Measurements from ENCODE around the gene FAM98C. TPM values are rescaled to one million over a fixed set of nuclear protein-coding genes. Genes with fewer than 3 reads are reported as not detected.

The FAM98C gene
- total and polyA plus RNA-seq, 2 donors (not counting 1 experiment from before 2014, with no cell fraction given): 44.1 to 73.5 TPM

DNA sequence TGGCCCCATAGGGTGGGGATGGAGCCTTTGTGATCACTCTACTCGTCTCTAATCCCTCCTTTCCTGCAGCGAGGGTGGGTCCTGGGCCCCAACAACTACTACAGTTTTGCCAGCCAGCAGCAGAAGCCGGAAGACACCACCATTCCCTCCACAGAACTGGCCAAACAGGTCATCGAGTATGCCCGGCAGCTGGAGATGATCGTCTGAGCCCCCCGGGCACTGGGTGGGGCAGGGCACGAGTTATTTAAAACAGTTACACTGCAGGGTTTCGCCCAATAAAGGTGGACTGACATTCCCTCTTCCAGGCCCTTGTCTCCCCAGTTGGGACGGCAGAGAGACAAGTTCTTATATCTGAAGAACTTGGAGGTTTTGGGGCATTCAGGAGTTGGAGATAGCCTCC, 19.7 kb upstream of the FAM98C start:
- peaks cover 20% of the 10 kb centered on the region for H3K4me1 Mint-ChIP-seq
- H3K4me2 ChIP-seq (replicated peaks; ENCODE audit: low read depth, low read length, poor library complexity, severe bottlenecking): no peak overlapping the region
- no peak overlapping the region for H2AFZ ChIP-seq (ENCODE audit: insufficient read depth, low read depth, low read length, poor library complexity, severe bottlenecking)
- H3K79me2 ChIP-seq (ENCODE audit: control insufficient read depth, insufficient read depth, low read length): peaks cover 16% of the 10 kb centered on the region
- H3K27me3 ChIP-seq (replicated peaks in 1 of 4; ENCODE audit: control extremely low read depth in 1 of 4, control insufficient read depth in 3 of 4, insufficient read depth in 4 of 4, low read length in 3 of 4): peaks cover 0 to 36% (median 14%) of the 10 kb centered on the region in 4 experiments
- H3K9me3 ChIP-seq (ENCODE audit: control extremely low read depth in 1 of 3, control insufficient read depth in 2 of 3, insufficient read depth in 1 of 3, low read length in 2 of 3): peaks cover 0 to 28% (median 0%) of the 10 kb centered on the region in 3 donors
- H3K4me3 ChIP-seq (ENCODE audit: control extremely low read depth in 1 of 5, extremely low read depth in 1 of 5, insufficient read depth in 1 of 5, low read depth in 2 of 5, low read length in 4 of 5): no peak overlapping the region
- TF ChIP-seq EZH2 (IDR thresholded peaks at IDR 0.05; ENCODE audit: borderline replicate concordance, insufficient read depth, low read depth, low read length, poor library complexity, severe bottlenecking): no peak
- TF ChIP-seq, protein P1, sequence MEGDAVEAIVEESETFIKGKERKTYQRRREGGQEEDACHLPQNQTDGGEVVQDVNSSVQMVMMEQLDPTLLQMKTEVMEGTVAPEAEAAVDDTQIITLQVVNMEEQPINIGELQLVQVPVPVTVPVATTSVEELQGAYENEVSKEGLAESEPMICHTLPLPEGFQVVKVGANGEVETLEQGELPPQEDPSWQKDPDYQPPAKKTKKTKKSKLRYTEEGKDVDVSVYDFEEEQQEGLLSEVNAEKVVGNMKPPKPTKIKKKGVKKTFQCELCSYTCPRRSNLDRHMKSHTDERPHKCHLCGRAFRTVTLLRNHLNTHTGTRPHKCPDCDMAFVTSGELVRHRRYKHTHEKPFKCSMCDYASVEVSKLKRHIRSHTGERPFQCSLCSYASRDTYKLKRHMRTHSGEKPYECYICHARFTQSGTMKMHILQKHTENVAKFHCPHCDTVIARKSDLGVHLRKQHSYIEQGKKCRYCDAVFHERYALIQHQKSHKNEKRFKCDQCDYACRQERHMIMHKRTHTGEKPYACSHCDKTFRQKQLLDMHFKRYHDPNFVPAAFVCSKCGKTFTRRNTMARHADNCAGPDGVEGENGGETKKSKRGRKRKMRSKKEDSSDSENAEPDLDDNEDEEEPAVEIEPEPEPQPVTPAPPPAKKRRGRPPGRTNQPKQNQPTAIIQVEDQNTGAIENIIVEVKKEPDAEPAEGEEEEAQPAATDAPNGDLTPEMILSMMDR (IDR thresholded peaks at IDR 0.05): no peak
- peaks cover 89% of the 10 kb centered on the region for H4K20me1 ChIP-seq (ENCODE audit: control insufficient read depth, insufficient read depth, low read length, poor library complexity, severe bottlenecking)
- no peak overlapping the region for H3K27ac ChIP-seq (ENCODE audit: low read length in 2 of 2)
- POLR2A ChIA-PET: no interaction called here
- WGBS (ENCODE audit: insufficient coverage): 100% methylated on average over 10 of the region's 10 CpGs
- peaks cover 25% of the 10 kb centered on the region in 2 donors for H3K4me1 ChIP-seq (ENCODE audit: control insufficient read depth in 2 of 2, insufficient read depth in 2 of 2, low read length in 2 of 2)
- H3K36me3 ChIP-seq (replicated peaks in 1 of 2; ENCODE audit: control extremely low read depth in 1 of 2, control insufficient read depth in 1 of 2, extremely low read depth in 1 of 2, insufficient read depth in 2 of 2, low read length in 1 of 2): peaks cover 0 to 58% of the 10 kb centered on the region in 2 experiments
- no peak overlapping the region for H3K27ac Mint-ChIP-seq
- no peak overlapping the region for H3K4me3 Mint-ChIP-seq
- no peak for ATAC-seq (ENCODE audit: low read depth)
- peaks cover 13% of the 10 kb centered on the region for H3K27me3 Mint-ChIP-seq
- intact Hi-C loops (cut with micrococcal nuclease): no loop called here
- DNase-seq: no peak
- no peak overlapping the region for H3K9ac ChIP-seq (ENCODE audit: low read length)
- H3K9me3 Mint-ChIP-seq (ENCODE audit: insufficient read depth): no peaks in the 10 kb centered on the region
- CTCF ChIA-PET: interaction anchor here (0.9 kb wide), 1 partner anchor 235 kb away, joined by 3 read pairs; the partner anchor contains the start of gene MAP4K1

DNA sequence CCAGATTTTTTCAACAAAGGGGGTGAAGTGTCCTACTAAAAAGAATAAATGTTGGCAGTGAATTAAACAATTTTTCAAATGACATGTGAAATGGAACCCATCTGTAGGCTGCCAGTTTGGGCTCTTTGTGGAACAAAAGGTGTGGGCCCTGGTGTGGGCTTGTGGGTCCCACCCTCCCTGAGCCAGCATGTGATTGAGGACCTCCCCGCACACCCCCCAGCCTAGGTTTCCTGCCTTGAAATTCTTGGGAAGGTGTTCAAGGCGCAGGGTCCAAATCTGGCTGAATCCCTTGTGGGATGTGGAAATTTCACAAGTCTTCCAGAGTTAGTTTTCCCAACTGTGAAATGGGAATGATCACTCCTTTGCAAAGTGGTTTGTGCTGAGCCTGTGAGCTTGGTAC, 19.1 kb upstream of the FAM98C start:
- Histone ChIP-seq H3K79me2 (ENCODE audit: control insufficient read depth, insufficient read depth, low read length) (peaks cover 13% of the 10 kb centered on the region), H2AFZ (ENCODE audit: insufficient read depth, low read depth, low read length, poor library complexity, severe bottlenecking) (no peak overlapping the region), H3K36me3 (replicated peaks in 1 of 2; ENCODE audit: control extremely low read depth in 1 of 2, control insufficient read depth in 1 of 2, extremely low read depth in 1 of 2, insufficient read depth in 2 of 2, low read length in 1 of 2) (peaks cover 0 to 58% of the 10 kb centered on the region in 2 experiments), H3K9me3 (ENCODE audit: control extremely low read depth in 1 of 3, control insufficient read depth in 2 of 3, insufficient read depth in 1 of 3, low read length in 2 of 3) (peaks cover 0 to 30% (median 0%) of the 10 kb centered on the region in 3 donors), H4K20me1 (ENCODE audit: control insufficient read depth, insufficient read depth, low read length, poor library complexity, severe bottlenecking) (peaks cover 83% of the 10 kb centered on the region), H3K4me1 (ENCODE audit: control insufficient read depth in 2 of 2, insufficient read depth in 2 of 2, low read length in 2 of 2) (peaks cover 29% of the 10 kb centered on the region in 2 donors), H3K27me3 (replicated peaks in 1 of 4; ENCODE audit: control extremely low read depth in 1 of 4, control insufficient read depth in 3 of 4, insufficient read depth in 4 of 4, low read length in 3 of 4) (peaks cover 0 to 39% (median 15%) of the 10 kb centered on the region in 4 experiments), H3K27ac (ENCODE audit: low read length in 2 of 2) (no peak overlapping the region), H3K4me3 (ENCODE audit: control extremely low read depth in 1 of 5, extremely low read depth in 1 of 5, insufficient read depth in 1 of 5, low read depth in 2 of 5, low read length in 4 of 5) (no peak overlapping the region), H3K4me2 (replicated peaks; ENCODE audit: low read depth, low read length, poor library complexity, severe bottlenecking) (no peak overlapping the region), H3K9ac (ENCODE audit: low read length) (no peak overlapping the region)
- ChIA-PET CTCF (interaction anchor here (0.9 kb wide), 1 partner anchor 234 kb away, joined by 3 read pairs; the partner anchor contains the start of gene MAP4K1), POLR2A (interaction anchor here (0.7 kb wide), 1 partner anchor 477 kb away, joined by 3 read pairs; the partner anchor contains the start of gene WDR87)
- ATAC-seq (ENCODE audit: low read depth): no peak
- Mint-ChIP-seq H3K4me1 (peaks cover 22% of the 10 kb centered on the region), H3K27ac (no peak overlapping the region), H3K27me3 (peaks cover 14% of the 10 kb centered on the region), H3K9me3 (ENCODE audit: insufficient read depth) (no peaks in the 10 kb centered on the region), H3K4me3 (no peak overlapping the region)
- TF ChIP-seq, protein P1 (IDR thresholded peaks at IDR 0.05): no peak
- no peak for TF ChIP-seq EZH2 (IDR thresholded peaks at IDR 0.05; ENCODE audit: borderline replicate concordance, insufficient read depth, low read depth, low read length, poor library complexity, severe bottlenecking)
- WGBS (ENCODE audit: insufficient coverage): 100% methylated on average over 1 of the region's 2 CpGs
- no peak for DNase-seq
- intact Hi-C loops (cut with micrococcal nuclease): no loop called here

Measured in B cell (primary cell).